KBM-7 (cell line): ENCODE results near the gene THTPA.

Experiments
- DNase-seq: peaks from one replicate; pipeline ENCODE4 v3.0.0-alpha.2; 2015
- in situ Hi-C: fragments of 300-500 bp; cut with MboI; formaldehyde crosslinking; loops from 2 replicates; pipeline ENCODE4 v1.14.3; 2020; ENCODE audit warnings: low sequenced_read_pairs, low pct_unique_long_range_greater_than_20kb, mixed read lengths

THTPA gene

GRCh38 chr14:23564181-23564812 is 8.2 kb downstream of the THTPA start:
- in situ Hi-C loops = loop anchor here (10.0 kb wide), 1 partner anchor 89 kb away; no protein-coding TSS in a partner anchor
- DNase-seq = no peak

- in situ Hi-C loops = loop anchor here (10.0 kb wide), 1 partner anchor 90 kb away; no protein-coding TSS in a partner anchor
- DNase-seq = no peak
Observed at GRCh38 chr14:23564876-23565275, 8.8 kb downstream of the THTPA start.

- in situ Hi-C loops = loop anchor here (10.0 kb wide), 1 partner anchor 91 kb away; no protein-coding TSS in a partner anchor
- no peak for DNase-seq
Observed at GRCh38 chr14:23565626-23566025, 9.6 kb downstream of the THTPA start.

GRCh38 chr14:23566112-23566777 is 10.2 kb downstream of the THTPA start:
- in situ Hi-C loops = loop anchor here (10.0 kb wide), 1 partner anchor 91 kb away; no protein-coding TSS in a partner anchor
- no peak for DNase-seq

- in situ Hi-C loops = loop anchor here (10.0 kb wide), 1 partner anchor 92 kb away; no protein-coding TSS in a partner anchor
- no peak for DNase-seq
Observed at GRCh38 chr14:23566778-23567185, 10.7 kb downstream of the THTPA start.

GRCh38 chr14:23567186-23568020 is 11.3 kb downstream of the THTPA start, which contains the start of gene AP1G2:
TSS of gene AP1G2 (minus strand) at chr14:23567791. CDS start at chr14:23567314, 477 bp downstream.
- DNase-seq = peak; percentile 92
- in situ Hi-C loops = loop anchor here (10.0 kb wide), 1 partner anchor 93 kb away; no protein-coding TSS in a partner anchor

- no peak for DNase-seq
- in situ Hi-C loops = loop anchor here (10.0 kb wide), 1 partner anchor 93 kb away; no protein-coding TSS in a partner anchor
Observed at GRCh38 chr14:23568021-23568599, 12.0 kb downstream of the THTPA start.

- in situ Hi-C loops = loop anchor here (10.0 kb wide), 1 partner anchor 94 kb away; no protein-coding TSS in a partner anchor
Observed at GRCh38 chr14:23568600-23569331, 12.7 kb downstream of the THTPA start.

GRCh38 chr14:23569443-23570151 is 13.5 kb downstream of the THTPA start:
- in situ Hi-C loops = loop anchor here (10.0 kb wide), 1 partner anchor 95 kb away; no protein-coding TSS in a partner anchor
- no peak for DNase-seq

More at GRCh38 chr14:23568600-23569331, 12.7 kb downstream of the THTPA start:
- peak; percentile 73 for DNase-seq

GRCh38 chr14:23570806-23571483 is 14.9 kb downstream of the THTPA start:
- in situ Hi-C loops = no loop called here
- DNase-seq = no peak

- in situ Hi-C loops = no loop called here
- DNase-seq = peak; percentile 48
Observed at GRCh38 chr14:23571701-23572523, 15.8 kb downstream of the THTPA start.

- no peak for DNase-seq
- in situ Hi-C loops = no loop called here
Observed at GRCh38 chr14:23572524-23572828, 16.4 kb downstream of the THTPA start.

- DNase-seq = peak; percentile 62
- in situ Hi-C loops = no loop called here
Observed at GRCh38 chr14:23572836-23573235, 16.8 kb downstream of the THTPA start.

GRCh38 chr14:23573384-23574015 is 17.4 kb downstream of the THTPA start:
- DNase-seq = no peak
- in situ Hi-C loops = no loop called here

- in situ Hi-C loops = no loop called here
- no peak for DNase-seq
Observed at GRCh38 chr14:23577004-23577681, 21.1 kb downstream of the THTPA start.
